Measurements from ENCODE around the gene MED22. TPM values are rescaled to one million over a fixed set of nuclear protein-coding genes. Genes with fewer than 3 reads are reported as not detected.
"Not testable (repeated sequence)": the region's sequence is repeated elsewhere in the genome, so short reads cannot be mapped to it uniquely, and the experiment has no call there.

The MED22 gene
- total and polyA plus RNA-seq, 2 of the 8 experiments (the other 6 are each of a cell fraction or from before 2014, with no cell fraction given) = 56.4 to 68.4 TPM

DNA sequence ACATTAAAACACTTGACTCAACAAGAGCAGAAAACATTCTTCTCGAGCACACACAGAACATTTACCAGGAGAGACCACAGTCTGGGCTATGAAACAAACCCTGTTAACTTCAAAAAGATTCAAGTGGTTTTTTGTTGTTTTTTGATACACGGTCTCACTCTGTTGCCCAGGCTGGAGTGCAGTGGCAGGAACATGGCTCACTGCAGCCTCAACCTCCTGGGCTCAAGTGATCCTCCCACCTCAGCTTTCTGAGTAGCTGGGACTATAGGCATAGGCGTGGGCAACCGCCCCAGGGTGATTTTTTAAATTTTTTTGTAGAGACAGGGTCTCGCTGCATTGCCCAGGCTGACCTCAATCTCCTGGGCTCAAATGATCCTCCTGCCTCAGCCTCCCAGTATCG lies 20.9 kb downstream of the MED22 start:
- H3K9ac ChIP-seq (replicated peaks in 1 of 4; ENCODE audit: extremely low read depth in 1 of 4, low read depth in 3 of 4, low read length in 3 of 4); H3K27me3 ChIP-seq (replicated peaks in 1 of 4; ENCODE audit: control insufficient read depth in 3 of 4, extremely low read depth in 1 of 4, insufficient read depth in 3 of 4, low read length in 3 of 4); H4K5ac ChIP-seq (ENCODE audit: insufficient read length, low read depth, low read length); H3K4me2 ChIP-seq (ENCODE audit: insufficient read depth in 1 of 2, low read depth in 2 of 2, low read length in 2 of 2); H3K23ac ChIP-seq (ENCODE audit: insufficient read length); FAIRE-seq; H3K23me2 ChIP-seq (ENCODE audit: low read depth, low read length); H4K91ac ChIP-seq (replicated peaks; ENCODE audit: insufficient read length, low read length); H3K4me3 ChIP-seq (ENCODE audit: extremely low read depth in 1 of 4, insufficient read depth in 2 of 4, low read depth in 3 of 4, low read length in 4 of 4); H3K56ac ChIP-seq (replicated peaks; ENCODE audit: insufficient read length, low read depth, low read length); H2AFZ ChIP-seq (ENCODE audit: low read length); H3K14ac ChIP-seq (ENCODE audit: insufficient read length); H4K20me1 ChIP-seq (replicated peaks in 1 of 2; ENCODE audit: control insufficient read depth in 1 of 2, insufficient read depth in 2 of 2, low read length in 2 of 2); H3K79me1 ChIP-seq (ENCODE audit: low read depth, low read length); H2BK12ac ChIP-seq (ENCODE audit: low read depth, low read length); H2BK20ac ChIP-seq (ENCODE audit: low read length); POLR2A ChIA-PET (ENCODE audit: partially characterized antibody); H2AK5ac ChIP-seq (ENCODE audit: low read depth, low read length); H2BK5ac ChIP-seq (ENCODE audit: low read depth, low read length); H2BK120ac ChIP-seq (replicated peaks; ENCODE audit: low read depth, low read length); H3K4me1 ChIP-seq (replicated peaks in 1 of 4; ENCODE audit: control insufficient read depth in 3 of 4, insufficient read depth in 4 of 4, low read length in 3 of 4); H3K18ac ChIP-seq (ENCODE audit: extremely low read depth, low read length); H3K4ac ChIP-seq (replicated peaks; ENCODE audit: insufficient read length, low read depth, low read length); H3K79me2 ChIP-seq (ENCODE audit: control insufficient read depth in 1 of 2, insufficient read depth in 2 of 2, low read length in 2 of 2); DNase-seq (ENCODE audit: low read depth in 1 of 2, low spot score in 2 of 2); H2BK15ac ChIP-seq (ENCODE audit: low read length); H3K27ac ChIP-seq (ENCODE audit: low read depth, low read length); H4K8ac ChIP-seq (ENCODE audit: extremely low read depth, insufficient read depth, low read length): not testable (repeated sequence)
- peaks cover 4 to 18% (median 14%) of the 10 kb centered on the region in 4 experiments for H3K36me3 ChIP-seq (ENCODE audit: control insufficient read depth in 2 of 4, insufficient read depth in 4 of 4, low read length in 3 of 4)
- WGBS, 2 experiments (ENCODE audit: extremely low coverage in 1 of 2, insufficient coverage in 1 of 2, insufficient read length in 1 of 2, insufficient replicate concordance in 2 of 2, low coverage in 1 of 2, low lambda C conversion rate in 2 of 2, missing lambda C conversion rate in 1 of 2) = 86% methylated on average over 6 of the region's 6 CpGs; no CpG with 5 or more reads in 1 of the 2 experiments
- H3K9me3 ChIP-seq (ENCODE audit: insufficient read depth in 2 of 2, low read depth in 1 of 2, low read length in 1 of 2) = peaks cover 10 to 16% of the 10 kb centered on the region in 2 experiments
- CTCF ChIA-PET (ENCODE audit: partially characterized antibody) = interaction anchor here (1.3 to 4.2 kb wide), 3 partner anchors 88 to 141 kb away, joined by 5 to 25 read pairs (median 6); no protein-coding TSS in a partner anchor

All from H1 (cell line).